GM19238 (cell line): ENCODE measurements around the gene FXYD2.
"Not testable (repeated sequence)": the region's sequence is repeated elsewhere in the genome, so short reads cannot be mapped to it uniquely, and the experiment has no call there.

Experiments
- DNase-seq: peaks from one replicate; pipeline ENCODE4 v3.0.0; 2011; ENCODE audit warnings: low spot score; ENCODE audit not compliant: insufficient read length

Gene FXYD2

GRCh38 chr11:117824571-117825537 lies at the start of gene FXYD2:
Gene FXYD2 (minus strand): TSS chr11:117824744. CDS start chr11:117824678, 66 bp downstream.
- DNase-seq: no peak

GRCh38 chr11:117873828-117874125 lies 49.2 kb upstream of the FXYD2 start:
- no peak for DNase-seq

- DNase-seq: no peak
These were observed 48.7 kb upstream of the FXYD2 start for GRCh38 chr11:117872975-117873827.

GRCh38 chr11:117872420-117872961 lies 47.9 kb upstream of the FXYD2 start:
- no peak for DNase-seq

- DNase-seq: no peak
These were observed 47.2 kb upstream of the FXYD2 start for GRCh38 chr11:117871784-117872183.

DNA sequence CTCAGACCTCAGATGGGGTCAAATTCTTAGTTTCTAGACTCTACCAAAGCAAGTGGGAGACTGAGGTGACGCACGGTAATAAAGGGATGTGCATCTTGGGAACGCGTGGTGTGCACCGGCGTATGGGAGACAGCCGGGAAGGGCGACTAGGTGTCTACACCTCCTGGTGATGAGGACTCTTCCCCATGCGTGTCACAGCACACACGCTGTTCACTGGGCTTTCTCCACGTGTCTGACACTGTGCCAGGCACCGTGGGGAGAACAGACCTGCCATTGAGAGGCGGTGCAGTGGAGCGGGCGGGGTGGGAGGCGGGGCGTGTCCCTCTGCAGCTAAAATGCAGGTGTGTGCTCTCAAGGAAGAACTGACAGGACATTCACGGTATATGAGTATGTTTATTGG lies 46.6 kb upstream of the FXYD2 start:
- DNase-seq: no peak

- DNase-seq: no peak
These were observed 45.8 kb upstream of the FXYD2 start for GRCh38 chr11:117870103-117870952.

DNA sequence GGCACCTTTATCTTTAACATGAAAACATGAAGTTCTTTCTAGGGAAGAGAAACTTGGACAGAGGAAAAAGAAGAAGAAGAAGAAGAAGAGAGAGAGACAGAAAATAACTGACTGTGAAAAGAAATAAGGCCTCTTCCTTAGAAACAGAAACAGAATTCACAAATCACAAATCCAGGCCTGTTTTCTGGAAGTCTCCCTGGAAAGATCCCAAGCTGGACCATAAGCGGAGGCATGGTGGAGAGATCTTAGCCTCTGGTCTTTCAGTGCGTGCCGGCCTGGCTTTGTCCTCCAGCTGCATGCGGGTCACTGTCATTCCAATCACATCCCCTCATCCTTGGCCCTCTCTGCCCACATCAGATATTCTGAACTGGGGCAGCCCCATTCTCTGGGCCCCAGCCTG lies 45.1 kb upstream of the FXYD2 start:
- DNase-seq: no peak

DNA sequence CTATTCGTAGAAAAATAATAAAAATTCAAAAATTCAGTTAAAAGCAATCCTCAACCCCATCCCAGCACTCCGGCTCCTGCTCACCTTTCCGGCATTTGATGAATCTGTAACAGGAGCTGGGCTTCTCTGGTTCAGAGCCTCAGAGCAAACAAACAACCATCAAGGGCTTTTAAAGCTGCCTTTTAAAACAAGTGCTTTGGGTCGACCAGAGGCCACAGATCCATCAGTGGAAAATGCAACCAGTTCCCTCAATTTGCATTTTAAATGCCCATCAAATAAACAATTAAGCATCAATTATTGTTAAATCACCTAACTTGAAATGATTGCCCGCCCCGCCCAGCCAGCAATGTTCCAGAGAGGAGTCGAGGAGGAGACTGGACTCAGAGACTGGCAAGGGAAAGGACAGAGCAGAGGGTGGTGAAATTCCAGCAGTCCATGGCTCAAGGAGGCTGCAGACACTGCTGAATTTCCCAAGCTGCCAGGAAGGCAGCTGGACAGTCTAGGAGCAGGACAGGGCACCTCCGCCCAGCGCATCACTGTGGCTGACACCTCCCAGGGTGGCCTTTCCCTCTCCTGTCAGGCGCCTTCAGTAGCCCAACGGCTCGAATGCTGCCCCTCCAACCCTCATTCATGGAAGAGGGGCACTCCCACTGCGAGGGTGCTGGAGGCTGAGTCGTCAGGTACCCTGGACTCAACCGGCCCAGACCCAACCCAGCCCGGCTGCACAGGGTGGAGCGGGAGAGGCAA lies 44.4 kb upstream of the FXYD2 start:
- DNase-seq: no peak

DNA sequence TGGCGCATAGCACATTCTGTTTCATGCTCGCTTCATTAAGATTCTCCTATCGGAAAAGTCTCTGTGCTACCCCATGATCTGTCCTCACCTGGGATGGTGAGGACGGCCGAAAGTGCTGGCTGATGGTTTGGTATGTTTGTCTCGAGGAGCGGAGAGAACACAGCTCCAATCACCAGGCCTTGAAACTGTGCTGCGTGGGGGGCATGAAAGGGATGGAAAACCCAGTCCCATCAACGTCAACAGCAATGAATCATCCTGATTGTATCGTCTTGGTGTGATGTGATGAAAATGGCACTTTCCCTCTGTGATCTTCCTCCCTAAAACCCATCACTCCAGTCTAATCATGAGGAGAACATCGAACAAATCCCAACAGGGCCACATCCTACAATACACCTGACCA lies 43.5 kb upstream of the FXYD2 start:
- no peak for DNase-seq

- DNase-seq: no peak
These were observed 42.0 kb upstream of the FXYD2 start for GRCh38 chr11:117866526-117866925.

DNA sequence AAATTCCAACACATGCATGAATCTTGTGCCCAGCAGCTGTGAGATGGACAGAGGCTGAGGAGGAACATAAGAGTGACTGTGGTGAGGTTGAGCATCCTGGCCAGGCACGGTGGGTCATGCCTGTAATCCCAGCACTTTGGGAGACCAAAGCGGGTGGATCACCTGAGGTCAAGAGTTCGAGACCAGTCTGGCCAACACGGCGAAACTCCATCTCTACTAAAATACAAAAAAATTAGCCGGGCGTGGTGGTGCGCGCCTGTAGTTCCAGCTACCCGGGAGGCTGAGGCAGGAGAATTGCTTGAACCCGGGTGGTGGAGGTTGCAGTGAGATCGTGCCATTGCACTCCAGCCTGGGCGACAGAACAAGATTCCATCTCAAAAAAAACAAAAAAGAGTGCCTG lies 41.0 kb upstream of the FXYD2 start:
- DNase-seq: not testable (repeated sequence)

DNA sequence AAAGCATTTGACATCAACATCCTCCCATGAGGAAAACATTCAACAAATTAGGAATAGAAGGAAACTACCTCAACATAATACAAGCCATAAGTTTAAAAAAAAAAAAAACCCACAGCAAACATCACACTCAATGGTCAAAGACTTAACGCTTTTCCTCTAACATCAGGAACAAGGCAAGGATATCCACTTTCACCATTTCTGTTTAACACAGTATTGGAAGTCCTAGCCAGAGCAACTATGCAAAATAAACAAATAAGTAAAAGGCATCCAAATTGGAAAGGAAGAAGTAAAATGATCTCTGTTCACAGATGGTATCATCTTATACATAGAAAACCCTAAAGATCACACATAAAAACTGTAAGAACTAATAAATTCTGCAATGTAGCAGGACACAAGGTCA lies 38.8 kb upstream of the FXYD2 start:
- no peak for DNase-seq

GRCh38 chr11:117862753-117863152 lies 38.2 kb upstream of the FXYD2 start:
- no peak for DNase-seq

DNA sequence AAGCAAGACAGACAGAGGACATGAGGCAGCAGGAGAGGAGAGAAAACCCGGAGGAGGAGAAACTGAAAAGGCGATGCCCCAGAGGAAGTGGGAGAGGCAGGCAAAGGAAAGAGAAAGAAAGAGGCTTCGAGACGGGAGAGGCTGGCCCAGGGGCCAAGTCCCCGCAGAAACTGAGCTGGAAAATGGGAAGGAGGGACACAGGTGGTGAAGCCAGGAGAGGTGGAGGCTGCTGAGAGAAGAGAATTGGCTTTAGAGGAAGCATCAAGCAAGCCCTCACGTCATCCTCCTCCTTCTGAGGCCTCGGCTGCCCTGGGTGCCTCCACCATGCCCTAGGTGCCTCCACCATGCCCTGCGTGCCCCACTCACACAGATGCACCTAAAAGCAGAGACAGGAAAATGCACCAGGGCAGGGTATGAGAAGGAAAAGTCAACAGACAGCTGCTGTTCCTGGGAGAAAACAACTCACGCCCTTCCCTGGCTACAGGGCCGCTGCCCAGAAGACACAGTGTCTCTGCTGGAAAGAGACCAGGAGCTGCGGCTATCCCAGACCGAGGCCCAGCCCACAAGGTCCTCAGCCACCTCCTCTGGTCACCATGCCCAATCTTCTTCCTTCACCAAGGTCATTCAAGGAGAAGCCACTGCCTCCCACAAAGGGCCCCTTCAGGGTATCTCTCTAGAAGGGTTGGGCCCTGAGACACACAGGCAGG lies 37.6 kb upstream of the FXYD2 start:
- DNase-seq: no peak

GRCh38 chr11:117861151-117862018 lies 36.8 kb upstream of the FXYD2 start:
- no peak for DNase-seq

DNA sequence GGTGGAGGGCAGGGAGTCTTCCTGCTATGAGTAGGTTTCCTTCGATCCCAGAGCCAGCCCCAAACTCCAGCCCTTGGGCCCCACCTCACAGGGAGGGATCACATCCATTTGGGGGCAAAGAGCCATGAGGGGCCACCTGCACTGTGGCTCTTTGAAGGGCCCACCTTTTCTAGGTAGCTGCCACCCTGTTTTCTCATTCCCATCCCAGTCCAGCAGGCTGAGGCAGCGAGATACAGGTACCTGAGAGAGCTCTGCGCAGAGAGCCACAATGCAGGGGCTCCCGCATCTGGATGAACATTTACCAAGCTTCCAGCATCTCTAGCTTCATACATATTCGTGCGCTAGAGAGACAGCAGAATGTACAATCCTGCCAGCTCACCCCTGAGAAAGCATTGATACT lies 35.6 kb upstream of the FXYD2 start:
- DNase-seq: no peak

DNA sequence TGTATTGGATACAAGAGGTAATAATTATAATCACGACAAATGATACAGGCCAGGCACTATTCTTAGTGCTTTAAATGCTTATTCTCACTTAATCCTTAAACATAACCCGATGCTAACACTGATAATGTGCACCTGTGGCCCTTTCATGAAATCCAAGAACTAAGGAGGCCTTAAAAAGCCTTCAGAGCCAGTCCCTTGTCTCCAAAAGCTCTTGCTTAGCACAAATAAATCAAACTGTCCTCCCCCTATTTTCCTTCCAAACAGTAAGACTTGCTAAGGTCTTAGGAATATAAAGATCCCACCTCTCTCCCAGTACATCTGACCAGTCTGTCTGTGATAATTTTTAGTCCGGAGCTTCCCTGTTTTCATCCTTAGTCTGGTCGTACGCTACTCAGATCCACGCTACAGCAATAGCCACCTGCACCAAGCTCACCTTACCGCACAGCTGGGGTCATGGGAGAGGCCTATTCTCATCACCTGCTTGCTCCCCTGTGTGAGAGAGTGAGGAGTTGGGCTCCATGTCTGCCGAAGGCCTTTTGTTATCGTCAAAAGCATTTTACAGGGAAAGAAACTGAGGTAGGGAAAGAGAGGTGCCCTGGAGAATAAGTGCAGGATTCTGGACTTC lies 35.1 kb upstream of the FXYD2 start:
- no peak for DNase-seq
